Tibial artery (tissue), 4 donors: ENCODE measurements around the gene SGCG.

Experiments used
- DNase-seq, 2 donors: peaks; one replicate each; pipeline ENCODE4 v3.0.0-alpha.2; 2019
- H3K27ac ChIP-seq, 2 donors: fragments of 200-600 bp; sonication (generic) in 1 of 2; 1 replicate in 1 of 2; 2 replicates in 1 of 2; pipeline ENCODE4 v1.5.1; 2018 to 2019; ENCODE audit warnings: mild to moderate bottlenecking in 1 of 2
- H3K27me3 ChIP-seq, 2 donors: fragments of 200-600 bp; sonication (generic) in 1 of 2; one replicate each; pipeline versions ENCODE4 v1.5.1 to v1.6.0; 2016 to 2019
- H3K36me3 ChIP-seq, 3 donors: fragments of 200-600 bp; sonication (generic) in 2 of 3; one replicate each; pipeline ENCODE4 v1.5.1; 2016 to 2019; ENCODE audit warnings: mild to moderate bottlenecking in 2 of 3
- H3K4me1 ChIP-seq, 4 donors: fragments of 200-600 bp; sonication (generic) in 2 of 4; 1 replicate in 3 of 4; 2 replicates in 1 of 4; pipeline ENCODE4 v1.5.1; 2016 to 2019
- H3K4me3 ChIP-seq, 2 donors: fragments of 200-600 bp; sonication (generic) in 1 of 2; 1 replicate in 1 of 2; 2 replicates in 1 of 2; pipeline ENCODE4 v1.5.1; 2018 to 2019; ENCODE audit warnings: mild to moderate bottlenecking in 2 of 2
- H3K9me3 ChIP-seq, 3 donors: fragments of 200-600 bp; sonication (generic) in 1 of 3; one replicate each; pipeline ENCODE4 v1.5.1; 2016 to 2019
- CTCF ChIP-seq, 2 experiments: fragments of 200-600 bp in 1 of 2; fragments of 450-650 bp in 1 of 2; IDR thresholded peaks; one replicate each; pipeline ENCODE4 v1.5.1; 2017 to 2019; ENCODE audit warnings: antibody characterized with exemption in 2 of 2, mild to moderate bottlenecking in 1 of 2, moderate library complexity in 1 of 2
- intact Hi-C: fragments of 100-400 bp; cut with DNase I; formaldehyde crosslinking; loops from one replicate; pipeline ENCODE4 v1.15.0; 2023; ENCODE audit warnings: low total_unique reads

Gene SGCG

GRCh38 chr13:23183292-23183691, 2.5 kb downstream of the SGCG start:
- Histone ChIP-seq H3K36me3 (no peaks in the 10 kb centered on the region), H3K27ac (no peak overlapping the region), H3K9me3 (no peaks in the 10 kb centered on the region), H3K4me1 (no peaks in the 10 kb centered on the region), H3K27me3 (no peaks in the 10 kb centered on the region), H3K4me3 (no peak overlapping the region)
- no peak for DNase-seq
- no peak for TF ChIP-seq CTCF (IDR thresholded peaks at IDR 0.05)
- intact Hi-C loops: no loop called here

GRCh38 chr13:23185542-23185941, 4.8 kb downstream of the SGCG start:
- TF ChIP-seq CTCF (IDR thresholded peaks at IDR 0.05): no peak
- DNase-seq: no peak
- H3K9me3 ChIP-seq: no peaks in the 10 kb centered on the region
- intact Hi-C loops: no loop called here
- no peaks in the 10 kb centered on the region for H3K36me3 ChIP-seq
- H3K4me3 ChIP-seq: no peak overlapping the region
- H3K4me1 ChIP-seq: no peaks in the 10 kb centered on the region
- no peaks in the 10 kb centered on the region for H3K27me3 ChIP-seq
- no peak overlapping the region for H3K27ac ChIP-seq

GRCh38 chr13:23201870-23202269, 21.1 kb downstream of the SGCG start:
- no peaks in the 10 kb centered on the region for H3K36me3 ChIP-seq
- peaks cover 0 to 2% (median 0%) of the 10 kb centered on the region in 3 donors for H3K9me3 ChIP-seq
- H3K4me1 ChIP-seq: no peaks in the 10 kb centered on the region
- no peaks in the 10 kb centered on the region for H3K27me3 ChIP-seq
- no peak for DNase-seq
- intact Hi-C loops: no loop called here
- no peak for TF ChIP-seq CTCF (IDR thresholded peaks at IDR 0.05)
- H3K4me3 ChIP-seq: no peak overlapping the region
- no peak overlapping the region for H3K27ac ChIP-seq

GRCh38 chr13:23202383-23202782, 21.6 kb downstream of the SGCG start:
- H3K9me3 ChIP-seq: peaks cover 0 to 5% (median 0%) of the 10 kb centered on the region in 3 donors
- intact Hi-C loops: no loop called here
- no peak overlapping the region for H3K4me3 ChIP-seq
- no peak for DNase-seq
- no peaks in the 10 kb centered on the region for H3K36me3 ChIP-seq
- no peak overlapping the region for H3K27ac ChIP-seq
- TF ChIP-seq CTCF (IDR thresholded peaks at IDR 0.05): no peak
- no peaks in the 10 kb centered on the region for H3K27me3 ChIP-seq
- H3K4me1 ChIP-seq: no peaks in the 10 kb centered on the region

GRCh38 chr13:23203516-23203915, 22.7 kb downstream of the SGCG start:
- Histone ChIP-seq H3K9me3 (peaks cover 0 to 5% (median 0%) of the 10 kb centered on the region in 3 donors), H3K27ac (no peak overlapping the region), H3K36me3 (no peaks in the 10 kb centered on the region), H3K27me3 (no peaks in the 10 kb centered on the region), H3K4me1 (no peaks in the 10 kb centered on the region), H3K4me3 (no peak overlapping the region)
- intact Hi-C loops: no loop called here
- no peak for DNase-seq
- TF ChIP-seq CTCF (IDR thresholded peaks at IDR 0.05): no peak

GRCh38 chr13:23205807-23206206, 25.0 kb downstream of the SGCG start:
- Histone ChIP-seq H3K36me3 (no peaks in the 10 kb centered on the region), H3K4me1 (no peaks in the 10 kb centered on the region), H3K4me3 (no peak overlapping the region), H3K27me3 (no peaks in the 10 kb centered on the region), H3K27ac (no peak overlapping the region), H3K9me3 (peaks cover 0 to 5% (median 0%) of the 10 kb centered on the region in 3 donors)
- TF ChIP-seq CTCF (IDR thresholded peaks at IDR 0.05): no peak
- DNase-seq: no peak
- intact Hi-C loops: no loop called here
